Measurements from ENCODE around the gene TXNRD2. TPM values are rescaled to one million over a fixed set of nuclear protein-coding genes. Genes with fewer than 3 reads are reported as not detected.

The TXNRD2 gene
- total RNA-seq, 1 donor from 2014 or later: 25.7 TPM

- no peak overlapping the region for H3K4me3 Mint-ChIP-seq (ENCODE audit: unreplicated experiment)
- no peaks in the 10 kb centered on the region for H3K9me3 Mint-ChIP-seq (ENCODE audit: unreplicated experiment)
- no peak overlapping the region for H3K27ac Mint-ChIP-seq (ENCODE audit: unreplicated experiment)
- H3K4me2 ChIP-seq (ENCODE audit: low read length): no peak overlapping the region
- no peaks in the 10 kb centered on the region for H3K36me3 ChIP-seq (ENCODE audit: insufficient read depth, low read length)
- DNase-seq (ENCODE audit: low read depth) (no peak), FAIRE-seq (no peak)
- no peak overlapping the region for H3K27ac ChIP-seq (ENCODE audit: low read depth, low read length)
- H3K4me1 ChIP-seq (ENCODE audit: insufficient read depth, low read length): peaks cover 18% of the 10 kb centered on the region
- peaks cover 11% of the 10 kb centered on the region for H3K4me1 Mint-ChIP-seq (ENCODE audit: low read depth, unreplicated experiment)
- H3K36me3 Mint-ChIP-seq (ENCODE audit: low read depth, unreplicated experiment): peaks cover 2% of the 10 kb centered on the region
- H4K20me1 ChIP-seq (ENCODE audit: insufficient read depth, low read length): peaks cover 25% of the 10 kb centered on the region
- no peak overlapping the region for H3K9ac ChIP-seq (ENCODE audit: low read length)
- H3K9me3 ChIP-seq (ENCODE audit: insufficient read depth, low read depth, low read length): no peaks in the 10 kb centered on the region
- no peak overlapping the region for H3K4me3 ChIP-seq (ENCODE audit: insufficient read depth, low read depth, low read length)
- H3K27me3 Mint-ChIP-seq (ENCODE audit: low read depth, unreplicated experiment): no peaks in the 10 kb centered on the region
- H3K27me3 ChIP-seq (ENCODE audit: insufficient read depth, low read length): no peaks in the 10 kb centered on the region
- no peak overlapping the region for H2AFZ ChIP-seq (ENCODE audit: low read depth, low read length)
- H3K79me2 ChIP-seq (ENCODE audit: insufficient read depth, low read length): peaks cover 16% of the 10 kb centered on the region
- TF ChIP-seq CTCF (IDR thresholded peaks at IDR 0.05; ENCODE audit: insufficient read depth, low read depth, low read length) (no peak), EZH2 (IDR thresholded peaks at IDR 0.05; ENCODE audit: insufficient read depth, low read length) (no peak)
Observed at GRCh38 chr22:19980766-19981165, 39.1 kb upstream of the TXNRD2 start.

GRCh38 chr22:19979712-19980493 lies 38.3 kb upstream of the TXNRD2 start:
- TF ChIP-seq CTCF (IDR thresholded peaks at IDR 0.05; ENCODE audit: insufficient read depth, low read depth, low read length): no peak
- no peak for TF ChIP-seq EZH2 (IDR thresholded peaks at IDR 0.05; ENCODE audit: insufficient read depth, low read length)

GRCh38 chr22:19978748-19979147 lies 37.1 kb upstream of the TXNRD2 start:
- no peak overlapping the region for H3K4me3 Mint-ChIP-seq (ENCODE audit: unreplicated experiment)

More at GRCh38 chr22:19979712-19980493, 38.3 kb upstream of the TXNRD2 start:
- H4K20me1 ChIP-seq (ENCODE audit: insufficient read depth, low read length): peaks cover 23% of the 10 kb centered on the region
- no peaks in the 10 kb centered on the region for H3K9me3 ChIP-seq (ENCODE audit: insufficient read depth, low read depth, low read length)
- H3K36me3 Mint-ChIP-seq (ENCODE audit: low read depth, unreplicated experiment): peaks cover 2% of the 10 kb centered on the region
- peaks cover 10% of the 10 kb centered on the region for H3K79me2 ChIP-seq (ENCODE audit: insufficient read depth, low read length)
- no peak overlapping the region for H3K4me2 ChIP-seq (ENCODE audit: low read length)
- H3K9ac ChIP-seq (ENCODE audit: low read length): no peak overlapping the region
- no peaks in the 10 kb centered on the region for H3K27me3 Mint-ChIP-seq (ENCODE audit: low read depth, unreplicated experiment)
- H3K27ac ChIP-seq (ENCODE audit: low read depth, low read length): no peak overlapping the region
- no peak for DNase-seq (ENCODE audit: low read depth)
- no peak overlapping the region for H2AFZ ChIP-seq (ENCODE audit: low read depth, low read length)
- H3K36me3 ChIP-seq (ENCODE audit: insufficient read depth, low read length): no peaks in the 10 kb centered on the region
- no peak overlapping the region for H3K4me3 ChIP-seq (ENCODE audit: insufficient read depth, low read depth, low read length)
- H3K27ac Mint-ChIP-seq (ENCODE audit: unreplicated experiment): no peak overlapping the region
- no peaks in the 10 kb centered on the region for H3K9me3 Mint-ChIP-seq (ENCODE audit: unreplicated experiment)
- no peak for FAIRE-seq
- no peak overlapping the region for H3K4me3 Mint-ChIP-seq (ENCODE audit: unreplicated experiment)
- peaks cover 22% of the 10 kb centered on the region for H3K4me1 ChIP-seq (ENCODE audit: insufficient read depth, low read length)
- no peaks in the 10 kb centered on the region for H3K27me3 ChIP-seq (ENCODE audit: insufficient read depth, low read length)
- peaks cover 12% of the 10 kb centered on the region for H3K4me1 Mint-ChIP-seq (ENCODE audit: low read depth, unreplicated experiment)

More at GRCh38 chr22:19978748-19979147, 37.1 kb upstream of the TXNRD2 start:
- no peak overlapping the region for H3K4me3 ChIP-seq (ENCODE audit: insufficient read depth, low read depth, low read length)
- no peak overlapping the region for H3K27ac Mint-ChIP-seq (ENCODE audit: unreplicated experiment)
- peaks cover 5% of the 10 kb centered on the region for H3K4me1 Mint-ChIP-seq (ENCODE audit: low read depth, unreplicated experiment)
- H3K9me3 Mint-ChIP-seq (ENCODE audit: unreplicated experiment): no peaks in the 10 kb centered on the region
- no peak for TF ChIP-seq CTCF (IDR thresholded peaks at IDR 0.05; ENCODE audit: insufficient read depth, low read depth, low read length)
- no peak for TF ChIP-seq EZH2 (IDR thresholded peaks at IDR 0.05; ENCODE audit: insufficient read depth, low read length)
- H3K79me2 ChIP-seq (ENCODE audit: insufficient read depth, low read length): peaks cover 4% of the 10 kb centered on the region
- H3K9ac ChIP-seq (ENCODE audit: low read length): no peak overlapping the region
- H3K4me2 ChIP-seq (ENCODE audit: low read length): no peak overlapping the region
- DNase-seq (ENCODE audit: low read depth): no peak
- no peaks in the 10 kb centered on the region for H3K27me3 Mint-ChIP-seq (ENCODE audit: low read depth, unreplicated experiment)
- peaks cover 22% of the 10 kb centered on the region for H4K20me1 ChIP-seq (ENCODE audit: insufficient read depth, low read length)
- H3K36me3 ChIP-seq (ENCODE audit: insufficient read depth, low read length): no peaks in the 10 kb centered on the region
- no peaks in the 10 kb centered on the region for H3K27me3 ChIP-seq (ENCODE audit: insufficient read depth, low read length)
- H3K27ac ChIP-seq (ENCODE audit: low read depth, low read length): no peak overlapping the region
- H3K4me1 ChIP-seq (ENCODE audit: insufficient read depth, low read length): peaks cover 14% of the 10 kb centered on the region
- no peak for FAIRE-seq
- H3K9me3 ChIP-seq (ENCODE audit: insufficient read depth, low read depth, low read length): no peaks in the 10 kb centered on the region
- H3K36me3 Mint-ChIP-seq (ENCODE audit: low read depth, unreplicated experiment): peaks cover 2% of the 10 kb centered on the region
- H2AFZ ChIP-seq (ENCODE audit: low read depth, low read length): no peak overlapping the region
